Endothelial cell (in vitro differentiated cells): ENCODE results near the gene ITK. TPM values are rescaled to one million over a fixed set of nuclear protein-coding genes. Genes with fewer than 3 reads are reported as not detected.

Experiments used
- DNase-seq: peaks from one replicate; pipeline ENCODE4 v3.0.0; 2021; ENCODE audit warnings: low spot score
- H3K27ac Mint-ChIP-seq: one replicate; pipeline ENCODE4 v1.8.0; 2021; ENCODE audit warnings: mixed read lengths, inconsistent platforms; ENCODE audit not compliant: unreplicated experiment
- H3K27me3 Mint-ChIP-seq: one replicate; pipeline ENCODE4 v1.8.0; 2021; ENCODE audit warnings: mild to moderate bottlenecking, moderate library complexity, mixed read lengths, inconsistent platforms; ENCODE audit not compliant: unreplicated experiment
- H3K36me3 Mint-ChIP-seq: one replicate; pipeline ENCODE4 v1.8.0; 2021; ENCODE audit warnings: mild to moderate bottlenecking, low read depth, mixed read lengths, inconsistent platforms; ENCODE audit not compliant: unreplicated experiment
- H3K4me1 Mint-ChIP-seq: one replicate; pipeline ENCODE4 v1.8.0; 2021; ENCODE audit warnings: mild to moderate bottlenecking, mixed read lengths, inconsistent platforms; ENCODE audit not compliant: unreplicated experiment
- H3K4me3 Mint-ChIP-seq: one replicate; pipeline ENCODE4 v1.8.0; 2021; ENCODE audit warnings: mild to moderate bottlenecking, mixed read lengths, inconsistent platforms; ENCODE audit not compliant: unreplicated experiment
- H3K9me3 Mint-ChIP-seq: one replicate; pipeline ENCODE4 v1.8.0; 2021; ENCODE audit warnings: mixed read lengths, inconsistent platforms; ENCODE audit not compliant: unreplicated experiment
- CTCF ChIP-seq: fragments of 200-600 bp; sonication (generic); IDR thresholded peaks from one replicate; pipeline ENCODE4 v1.5.0; 2021; ENCODE audit warnings: antibody characterized with exemption; ENCODE audit not compliant: unreplicated experiment
- total RNA-seq: library from RNA; stranded (reverse); fragmentation: NEBNext Ultra II Directional; extraction: Animal tissue kit (Norgen Biotek cat#: 25700); gene quantifications from one replicate; pipeline ENCODE4 v1.2.1, GENCODE V29; 2021; ENCODE audit not compliant: unreplicated experiment

Gene ITK
- total RNA-seq, 1 donor from 2014 or later, result not detected

GRCh38 chr5:157266286-157267007 is 85.8 kb downstream of the ITK start:
- peak; percentile 18 for DNase-seq
- Mint-ChIP-seq H3K36me3 (peaks cover 4% of the 10 kb centered on the region), H3K27ac (peak overlapping the region; percentile 30), H3K9me3 (no peaks in the 10 kb centered on the region), H3K4me1 (peaks cover 2% of the 10 kb centered on the region), H3K27me3 (peaks cover 3% of the 10 kb centered on the region), H3K4me3 (peak overlapping the region; percentile 89)
- no peak for TF ChIP-seq CTCF

GRCh38 chr5:157267025-157267424 is 86.4 kb downstream of the ITK start:
- no peak overlapping the region for H3K27ac Mint-ChIP-seq
- H3K27me3 Mint-ChIP-seq, result peaks cover 3% of the 10 kb centered on the region
- no peaks in the 10 kb centered on the region for H3K9me3 Mint-ChIP-seq
- H3K36me3 Mint-ChIP-seq, result peaks cover 4% of the 10 kb centered on the region
- H3K4me1 Mint-ChIP-seq, result peaks cover 2% of the 10 kb centered on the region
- DNase-seq, result no peak
- no peak for TF ChIP-seq CTCF
- H3K4me3 Mint-ChIP-seq, result peak overlapping the region; percentile 89

GRCh38 chr5:157267761-157268480 is 87.3 kb downstream of the ITK start:
- DNase-seq, result no peak
- Mint-ChIP-seq H3K27me3 (peaks cover 3% of the 10 kb centered on the region), H3K36me3 (peaks cover 4% of the 10 kb centered on the region), H3K4me1 (peaks cover 2% of the 10 kb centered on the region), H3K4me3 (no peak overlapping the region), H3K9me3 (no peaks in the 10 kb centered on the region), H3K27ac (no peak overlapping the region)
- no peak for TF ChIP-seq CTCF

- Mint-ChIP-seq H3K4me1 (peaks cover 2% of the 10 kb centered on the region), H3K36me3 (peaks cover 4% of the 10 kb centered on the region), H3K4me3 (no peak overlapping the region), H3K9me3 (no peaks in the 10 kb centered on the region), H3K27ac (no peak overlapping the region), H3K27me3 (peaks cover 3% of the 10 kb centered on the region)
- no peak for DNase-seq
- TF ChIP-seq CTCF, result no peak
Measured at GRCh38 chr5:157269165-157269671, 88.6 kb downstream of the ITK start.
